T follicular helper cell (primary cell): ENCODE results near the gene ICE2.

Source experiments
- DNase-seq: peaks from one replicate; pipeline ENCODE4 v3.0.0-alpha.2; 2020; ENCODE audit warnings: low read depth

Gene ICE2

GRCh38 chr15:60371175-60372051 is 107.5 kb downstream of the ICE2 start:
- no peak for DNase-seq

DNA sequence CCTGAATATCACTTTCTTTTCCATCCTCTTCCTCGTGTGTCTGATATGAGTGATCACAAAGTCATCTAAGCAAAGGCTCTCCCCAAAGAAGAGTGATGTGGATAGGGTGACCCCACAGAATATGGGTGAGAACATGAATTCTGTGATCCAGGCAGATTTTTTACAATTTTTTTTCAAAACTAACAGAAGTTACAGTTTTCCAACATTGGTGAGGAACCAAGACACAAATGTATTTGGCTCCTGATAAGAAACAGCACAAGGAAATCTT is 108.1 kb downstream of the ICE2 start:
- no peak for DNase-seq

DNA sequence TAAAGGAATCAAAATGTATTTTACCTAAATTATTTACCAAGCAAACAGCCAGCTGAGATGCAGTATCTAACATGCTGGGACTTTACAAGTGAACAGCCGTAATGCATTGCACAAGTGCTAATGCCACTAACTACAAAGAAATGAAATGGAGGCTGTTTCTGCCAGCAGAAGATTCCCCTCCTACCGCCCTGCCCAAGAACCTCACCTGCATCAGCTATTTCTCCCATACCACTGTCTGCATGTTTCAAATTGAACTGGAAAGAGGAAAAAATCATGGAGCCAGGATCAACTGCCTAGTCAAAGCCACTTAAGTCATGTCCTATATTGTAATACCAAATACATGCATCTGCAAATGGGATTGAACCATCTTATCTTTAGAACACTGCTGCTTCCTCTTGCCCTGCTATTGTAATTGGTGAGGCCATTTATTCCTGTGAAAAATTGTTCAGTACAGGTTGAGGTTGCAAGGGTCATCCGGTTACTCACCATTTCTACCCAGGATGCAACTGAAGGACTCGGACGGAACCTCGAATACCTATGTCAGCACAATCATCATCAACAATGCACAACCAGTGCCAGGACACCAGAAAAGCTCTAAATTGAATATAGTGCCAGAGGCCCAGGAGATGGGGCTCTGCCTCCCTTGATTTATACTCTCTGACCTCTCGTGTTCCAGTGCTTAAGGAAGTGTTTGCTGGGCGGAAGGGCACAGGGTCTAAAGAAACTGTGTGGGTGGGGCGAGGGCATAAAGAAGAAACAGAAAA is 108.7 kb downstream of the ICE2 start:
- DNase-seq, result no peak

GRCh38 chr15:60369696-60370095 is 109.2 kb downstream of the ICE2 start:
- no peak for DNase-seq
